GM12873 (cell line): ENCODE data around the gene IREB2.

Source experiments
- CTCF ChIP-seq: IDR thresholded peaks from 2 replicates; pipeline ENCODE4 v1.5.1; 2012; ENCODE audit warnings: low read depth, mild to moderate bottlenecking, moderate library complexity, low read length, control low read depth; ENCODE audit not compliant: insufficient read depth; ENCODE audit errors: missing control alignments

Gene IREB2

GRCh38 chr15:78425643-78426042, 12.4 kb upstream of the IREB2 start:
- no peak for TF ChIP-seq CTCF

GRCh38 chr15:78426300-78426699, 11.7 kb upstream of the IREB2 start:
- no peak for TF ChIP-seq CTCF

GRCh38 chr15:78427953-78428352, 10.1 kb upstream of the IREB2 start:
- no peak for TF ChIP-seq CTCF

- TF ChIP-seq CTCF = no peak
Measured at GRCh38 chr15:78429477-78429876, 8.5 kb upstream of the IREB2 start.

GRCh38 chr15:78431955-78432354, 6.1 kb upstream of the IREB2 start:
- TF ChIP-seq CTCF = no peak

- TF ChIP-seq CTCF = no peak
Measured at GRCh38 chr15:78432664-78433063, 5.4 kb upstream of the IREB2 start.

GRCh38 chr15:78434134-78434533, 3.9 kb upstream of the IREB2 start:
- TF ChIP-seq CTCF = no peak
